Activated CD8-positive, alpha-beta T cell treated with anti-CD3 and anti-CD28 coated beads for 36 hours (primary cell): ENCODE data around the gene TXNDC17. TPM values are rescaled to one million over a fixed set of nuclear protein-coding genes. Genes with fewer than 3 reads are reported as not detected.
A peak's percentile ranks its signal among the peaks of the same experiment; 100 is the strongest.

ENCODE experiments used
- ATAC-seq: fragments of 200-7000 bp; cut with Tn5 transposase; one replicate; pipeline ENCODE4 v1.10.0; 2021; ENCODE audit warnings: mild to moderate bottlenecking, moderate library complexity
- CTCF ChIA-PET: fragments of 350-600 bp; sonication (Branson Sonifier 250); formaldehyde crosslinking; loops from one replicate; lab custom pipeline; 2021; ENCODE audit warnings: antibody characterized with exemption; lab: Charles Lee
- POLR2A ChIA-PET: fragments of 350-600 bp; sonication (Branson Sonifier 250); formaldehyde crosslinking; loops from one replicate; lab custom pipeline; 2021; ENCODE audit warnings: antibody characterized with exemption; lab: Charles Lee
- DNase-seq: peaks from one replicate; pipeline ENCODE4 v3.0.0-alpha.2; 2020
- H3K27ac Mint-ChIP-seq: one replicate; pipeline ENCODE4 v1.8.0; 2021; ENCODE audit warnings: mild to moderate bottlenecking, mixed read lengths
- H3K27me3 Mint-ChIP-seq: one replicate; pipeline ENCODE4 v1.8.0; 2021; ENCODE audit warnings: mixed read lengths
- H3K36me3 Mint-ChIP-seq: one replicate; pipeline ENCODE4 v1.8.0; 2021; ENCODE audit warnings: low read depth, mixed read lengths
- H3K4me1 Mint-ChIP-seq: one replicate; pipeline ENCODE4 v1.8.0; 2021; ENCODE audit warnings: low read depth, mixed read lengths
- H3K4me3 Mint-ChIP-seq: one replicate; pipeline ENCODE4 v1.8.0; 2021; ENCODE audit warnings: mild to moderate bottlenecking, moderate library complexity, mixed read lengths
- H3K9me3 Mint-ChIP-seq: one replicate; pipeline ENCODE4 v1.8.0; 2021; ENCODE audit warnings: mixed read lengths
- CTCF ChIP-seq: fragments of 200-600 bp; IDR thresholded peaks from one replicate; pipeline ENCODE4 v1.8.0; 2022; ENCODE audit warnings: antibody characterized with exemption, mild to moderate bottlenecking
- intact Hi-C: fragments of 100-400 bp; cut with micrococcal nuclease; formaldehyde crosslinking; loops from one replicate; pipeline ENCODE4 v1.10.0; 2022
- total RNA-seq, 2 experiments: library from RNA; stranded (reverse); gene quantifications; one replicate each; pipeline ENCODE4 v1.2.3, GENCODE V29; 2021

The TXNDC17 gene
- total RNA-seq, 2 experiments from 2014 or later = 100.0 to 103 TPM

GRCh38 chr17:6638046-6638908 is 2.6 kb upstream of the TXNDC17 start:
- intact Hi-C loops = no loop called here
- peaks cover 39% of the 10 kb centered on the region for H3K4me1 Mint-ChIP-seq
- H3K4me3 Mint-ChIP-seq = peak overlapping the region; percentile 51
- ChIA-PET CTCF (no interaction called here), POLR2A (interaction anchor here (0.5 to 4.1 kb wide), 3 partner anchors 12 to 429 kb away, joined by 3 to 28 read pairs (median 3); partner anchors contain the start of genes C17orf100 and MED31)
- TF ChIP-seq CTCF = no peak
- ATAC-seq = no peak
- H3K27ac Mint-ChIP-seq = no peak overlapping the region
- peaks cover 32% of the 10 kb centered on the region for H3K36me3 Mint-ChIP-seq
- H3K27me3 Mint-ChIP-seq = no peaks in the 10 kb centered on the region
- H3K9me3 Mint-ChIP-seq = no peaks in the 10 kb centered on the region
- DNase-seq = no peak

- Mint-ChIP-seq H3K27me3 (no peaks in the 10 kb centered on the region), H3K4me1 (peaks cover 45% of the 10 kb centered on the region), H3K9me3 (no peaks in the 10 kb centered on the region), H3K36me3 (peaks cover 32% of the 10 kb centered on the region), H3K4me3 (peak overlapping the region; percentile 89), H3K27ac (peak overlapping the region; percentile 97)
- ATAC-seq (no peak), DNase-seq (peak; percentile 28)
- no peak for TF ChIP-seq CTCF
- POLR2A ChIA-PET = interaction anchor here (4.1 kb wide), 1 partner anchor 12 kb away, joined by 28 read pairs; the partner anchor contains the start of genes C17orf100 and MED31
- CTCF ChIA-PET = interaction anchor here (1.0 kb wide), 1 partner anchor 64 kb away, joined by 3 read pairs; no protein-coding TSS in a partner anchor
- intact Hi-C loops = no loop called here
Observed at GRCh38 chr17:6639014-6639585, 1.8 kb upstream of the TXNDC17 start.

- intact Hi-C loops = loop anchor here (10.0 kb wide), 1 partner anchor 165 kb away; no protein-coding TSS in a partner anchor
- peaks cover 53% of the 10 kb centered on the region for H3K4me1 Mint-ChIP-seq
- H3K27ac Mint-ChIP-seq = peak overlapping the region; percentile 97
- ChIA-PET POLR2A (interaction anchor here (2.0 to 4.1 kb wide), 2 partner anchors 11 to 12 kb away, joined by 5 to 28 read pairs; partner anchors contain the start of genes C17orf100 and MED31), CTCF (interaction anchor here (1.0 to 1.4 kb wide), 2 partner anchors 65 to 381 kb away, joined by 3 read pairs; no protein-coding TSS in a partner anchor)
- peaks cover 35% of the 10 kb centered on the region for H3K36me3 Mint-ChIP-seq
- DNase-seq = peak; percentile 41
- H3K4me3 Mint-ChIP-seq = peak overlapping the region; percentile 89
- no peaks in the 10 kb centered on the region for H3K27me3 Mint-ChIP-seq
- no peaks in the 10 kb centered on the region for H3K9me3 Mint-ChIP-seq
- no peak for TF ChIP-seq CTCF
- peak; percentile 24 for ATAC-seq
Observed at GRCh38 chr17:6639586-6640535, 999 bp upstream of the TXNDC17 start.

DNA sequence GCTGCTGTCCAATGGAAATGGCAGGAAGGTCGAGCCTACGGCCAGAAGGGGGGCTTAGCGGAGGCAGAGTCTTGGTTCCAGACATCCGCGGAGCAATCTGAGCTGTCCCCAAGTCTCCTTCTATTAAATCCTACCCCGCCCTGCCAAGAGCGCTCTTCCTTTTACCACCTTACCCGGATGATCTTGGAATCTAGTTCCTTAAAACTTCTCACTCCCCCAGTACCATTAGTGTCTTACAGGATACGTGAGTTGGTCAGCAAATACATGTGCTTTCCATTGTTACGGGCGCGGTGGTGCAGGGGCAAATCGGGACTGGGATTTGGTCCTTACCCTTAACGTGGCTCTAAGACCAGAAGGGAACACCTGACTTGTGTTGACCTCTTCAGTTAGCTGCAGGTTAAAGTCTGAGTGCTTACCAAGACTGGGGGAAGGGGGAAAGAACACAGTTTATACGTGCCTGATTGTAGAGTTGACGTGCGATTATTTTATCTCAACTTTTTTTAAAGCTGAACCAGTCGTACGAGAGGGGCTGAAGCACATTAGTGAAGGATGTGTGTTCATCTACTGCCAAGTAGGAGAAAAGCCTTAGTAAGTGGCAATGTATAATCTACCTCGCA is 495 bp downstream of the TXNDC17 start:
- Mint-ChIP-seq H3K4me3 (peak overlapping the region; percentile 89), H3K27ac (peak overlapping the region; percentile 97), H3K27me3 (no peaks in the 10 kb centered on the region), H3K4me1 (peaks cover 62% of the 10 kb centered on the region), H3K9me3 (no peaks in the 10 kb centered on the region), H3K36me3 (peaks cover 37% of the 10 kb centered on the region)
- CTCF ChIA-PET = interaction anchor here (0.8 to 2.2 kb wide), 4 partner anchors 9 to 553 kb away, joined by 3 to 11 read pairs (median 4); partner anchors contain the start of genes C17orf100 and MED31
- POLR2A ChIA-PET = interaction anchor here (0.8 to 4.1 kb wide), 7 partner anchors 9 to 92 kb away, joined by 3 to 28 read pairs (median 4); partner anchors contain the start of genes C17orf100 and MED31
- DNase-seq = no peak
- TF ChIP-seq CTCF = no peak
- ATAC-seq = no peak
- intact Hi-C loops = loop anchor here (10.0 kb wide), 1 partner anchor 167 kb away; no protein-coding TSS in a partner anchor
